Measurements from ENCODE around the gene TMEM147. TPM values are rescaled to one million over a fixed set of nuclear protein-coding genes. Genes with fewer than 3 reads are reported as not detected.

TMEM147 gene
- total and polyA plus RNA-seq, 10 of the 15 experiments (the other 5 are each of a cell fraction or from before 2014, with no cell fraction given): 53.4 to 145 (median 79.3) TPM

GRCh38 chr19:35528218-35529038, 17.0 kb upstream of the TMEM147 start, which contains the start of gene SBSN:
SBSN (minus strand) TSS chr19:35528311; CDS start chr19:35528281, 30 bp downstream.
- FAIRE-seq (no peak), DNase-seq (ENCODE audit: low read depth, low spot score) (no peak), ATAC-seq (no peak)
- intact Hi-C loops (cut with micrococcal nuclease; ENCODE audit: unreplicated experiment): no loop called here
- H3K9ac ChIP-seq (ENCODE audit: control insufficient read depth, insufficient read depth, low read length): no peak within 1 kb of the TSS
- no peak for TF ChIP-seq IKZF2 (IDR thresholded peaks at IDR 0.05)
- no peak for TF ChIP-seq SREBF2 (IDR thresholded peaks at IDR 0.05; ENCODE audit: low read length)
- no peak within 1 kb of the TSS for H3K27ac ChIP-seq (ENCODE audit: control insufficient read depth, insufficient read depth)
- WGBS (ENCODE audit: insufficient coverage, insufficient replicate concordance, low lambda C conversion rate, missing lambda C conversion rate): 17% methylated on average over 10 of the region's 11 CpGs
- H3K9me3 ChIP-seq (replicated peaks; ENCODE audit: control insufficient read depth, insufficient read depth, low read length): no peaks in the 10 kb centered on the region
- BruUV-seq (replicated peaks): no TSS peak
- peaks cover 0 to 13% of the 10 kb centered on the region in 2 experiments; a peak in 3 of 4 replicates for H3K27me3 ChIP-seq (replicated peaks in 1 of 2; ENCODE audit: control insufficient read depth in 2 of 2, insufficient read depth in 2 of 2, low read length in 1 of 2)
- RAD21 ChIA-PET (ENCODE audit: unreplicated experiment): no interaction called here
- SMC1A ChIA-PET (ENCODE audit: uncharacterized antibody, unreplicated experiment): no interaction called here
- POLR2A ChIA-PET: no interaction called here
- no peaks in the 10 kb centered on the region for H3K36me3 ChIP-seq (ENCODE audit: control insufficient read depth in 2 of 2, insufficient read depth in 2 of 2, low read length in 1 of 2)
- no peak within 1 kb of the TSS for H2AFZ ChIP-seq (ENCODE audit: control insufficient read depth, low read depth, low read length)
- H3K79me2 ChIP-seq (ENCODE audit: control insufficient read depth, insufficient read depth, low read length): no peaks in the 10 kb centered on the region
- H3K4me1 ChIP-seq (ENCODE audit: control insufficient read depth, insufficient read depth, low read length): peaks cover 2% of the 10 kb centered on the region; the same call in 1 of the 2 replicates
- no peak within 1 kb of the TSS for H3K4me3 ChIP-seq
- H3K4me2 ChIP-seq (ENCODE audit: control insufficient read depth, insufficient read depth): no peak within 1 kb of the TSS
- in situ Hi-C loops (cut with MboI): no loop called here
- CTCF ChIA-PET: interaction anchor here (0.9 to 3.3 kb wide), 3 partner anchors 8 to 20 kb away, joined by 3 to 11 read pairs (median 7); no protein-coding TSS in a partner anchor
- no peaks in the 10 kb centered on the region for H4K20me1 ChIP-seq (ENCODE audit: control insufficient read depth, insufficient read depth)

- ATAC-seq: no peak
- no peak for DNase-seq (ENCODE audit: low read depth, low spot score)
- in situ Hi-C loops (cut with MboI) (no loop called here), intact Hi-C loops (cut with micrococcal nuclease; ENCODE audit: unreplicated experiment) (no loop called here)
- Histone ChIP-seq H2AFZ (ENCODE audit: control insufficient read depth, low read depth, low read length) (no peak overlapping the region), H3K4me3 (no peak overlapping the region), H3K36me3 (ENCODE audit: control insufficient read depth in 2 of 2, insufficient read depth in 2 of 2, low read length in 1 of 2) (no peaks in the 10 kb centered on the region), H3K79me2 (ENCODE audit: control insufficient read depth, insufficient read depth, low read length) (no peaks in the 10 kb centered on the region), H3K27ac (ENCODE audit: control insufficient read depth, insufficient read depth) (no peak overlapping the region), H3K27me3 (replicated peaks in 1 of 2; ENCODE audit: control insufficient read depth in 2 of 2, insufficient read depth in 2 of 2, low read length in 1 of 2) (peaks cover 0 to 13% of the 10 kb centered on the region in 2 experiments; a peak in 3 of 4 replicates), H3K4me1 (ENCODE audit: control insufficient read depth, insufficient read depth, low read length) (peaks cover 7% of the 10 kb centered on the region), H3K9ac (ENCODE audit: control insufficient read depth, insufficient read depth, low read length) (no peak overlapping the region), H3K4me2 (ENCODE audit: control insufficient read depth, insufficient read depth) (no peak overlapping the region), H3K9me3 (replicated peaks; ENCODE audit: control insufficient read depth, insufficient read depth, low read length) (no peaks in the 10 kb centered on the region), H4K20me1 (ENCODE audit: control insufficient read depth, insufficient read depth) (no peaks in the 10 kb centered on the region)
- no peak for FAIRE-seq
- POLR2A ChIA-PET: interaction anchor here (0.5 kb wide), 1 partner anchor 287 kb away, joined by 3 read pairs; no protein-coding TSS in a partner anchor
- SMC1A ChIA-PET (ENCODE audit: uncharacterized antibody, unreplicated experiment): interaction anchor here (1.0 kb wide), 1 partner anchor 21 kb away, joined by 4 read pairs; no protein-coding TSS in a partner anchor
- no peak for TF ChIP-seq BRCA1 (IDR thresholded peaks at IDR 0.05; ENCODE audit: low read depth, low read length)
- TF ChIP-seq ZNF207 (IDR thresholded peaks at IDR 0.05; ENCODE audit: borderline replicate concordance): no peak
- TF ChIP-seq IKZF2 (IDR thresholded peaks at IDR 0.05): no peak
- CTCF ChIA-PET: interaction anchor here (0.9 to 3.3 kb wide), 3 partner anchors 9 to 19 kb away, joined by 3 to 11 read pairs (median 7); no protein-coding TSS in a partner anchor
- no TSS peak for BruUV-seq (replicated peaks)
- RAD21 ChIA-PET (ENCODE audit: unreplicated experiment): no interaction called here
- WGBS (ENCODE audit: insufficient coverage, insufficient replicate concordance, low lambda C conversion rate, missing lambda C conversion rate): 20% methylated on average over 19 of the region's 19 CpGs
These were observed 15.9 kb upstream of the TMEM147 start for GRCh38 chr19:35529241-35530218.

Data from GM12878 (cell line).